Hepatocyte (in vitro differentiated cells): ENCODE data around the gene GRPR.

Source experiments
- CTCF ChIP-seq: fragments of 200-600 bp; sonication (generic); IDR thresholded peaks from 2 replicates; pipeline ENCODE4 v1.5.1; 2016; ENCODE audit warnings: antibody characterized with exemption, mild to moderate bottlenecking; ENCODE audit not compliant: poor library complexity
- EZH2 ChIP-seq: fragments of 200-600 bp; sonication (generic); IDR thresholded peaks from 2 replicates; pipeline ENCODE4 v1.6.1; 2016; ENCODE audit warnings: antibody characterized with exemption, mild to moderate bottlenecking, borderline replicate concordance
- EZH2phosphoT487 ChIP-seq: fragments of 200-600 bp; sonication (generic); IDR thresholded peaks from one replicate; pipeline ENCODE4 v1.6.1; 2018; ENCODE audit warnings: antibody characterized with exemption, mild to moderate bottlenecking, low read depth, moderate library complexity; ENCODE audit not compliant: unreplicated experiment, severe bottlenecking

GRCh38 chrX:16141422-16142245, 18.3 kb downstream of the GRPR start:
- TF ChIP-seq CTCF (no peak), EZH2 (no peak), EZH2phosphoT487 (no peak)
